Vagina (tissue), 2 donors: Measurements from ENCODE around the gene AMOTL1. TPM values are rescaled to one million over a fixed set of nuclear protein-coding genes. Genes with fewer than 3 reads are reported as not detected.

Source experiments
- DNase-seq, 2 donors: peaks; one replicate each; pipeline ENCODE4 v3.0.0-alpha.2; 2017; ENCODE audit errors: extremely low spot score in 2 of 2
- H3K27ac ChIP-seq: fragments of 200-600 bp; sonication (generic); one replicate; pipeline ENCODE4 v1.5.1; 2019
- H3K27me3 ChIP-seq: fragments of 200-600 bp; sonication (generic); one replicate; pipeline ENCODE4 v1.5.1; 2019
- H3K36me3 ChIP-seq, 2 donors: fragments of 200-600 bp; sonication (generic); one replicate each; pipeline ENCODE4 v1.5.1; 2017 to 2019
- H3K4me1 ChIP-seq: fragments of 200-600 bp; sonication (generic); one replicate; pipeline ENCODE4 v1.5.1; 2019
- H3K4me3 ChIP-seq, 2 donors: fragments of 200-600 bp; sonication (generic); 1 replicate in 1 of 2; 2 replicates in 1 of 2; pipeline ENCODE4 v1.5.1; 2016 to 2019
- H3K9me3 ChIP-seq: fragments of 200-600 bp; sonication (generic); one replicate; pipeline ENCODE4 v1.5.1; 2019
- CTCF ChIP-seq, 3 experiments: fragments of 450-650 bp in 2 of 3; fragments of 200-600 bp in 1 of 3; sonication (generic) in 1 of 3; IDR thresholded peaks; one replicate each; pipeline ENCODE4 v1.5.1; 2017 to 2019; ENCODE audit warnings: antibody characterized with exemption in 3 of 3, mild to moderate bottlenecking in 2 of 3, moderate library complexity in 2 of 3
- POLR2A ChIP-seq, 2 donors: fragments of 450-650 bp; IDR thresholded peaks; one replicate each; pipeline ENCODE4 v1.6.1; 2017; ENCODE audit warnings: antibody characterized with exemption in 2 of 2, mild to moderate bottlenecking in 2 of 2, moderate library complexity in 2 of 2
- POLR2AphosphoS5 ChIP-seq, 2 donors: sonication (generic); formaldehyde crosslinking; IDR thresholded peaks; one replicate each; pipeline ENCODE4 v1.9.0; 2017; ENCODE audit warnings: antibody characterized with exemption in 2 of 2, mild to moderate bottlenecking in 2 of 2, low read depth in 1 of 2; ENCODE audit not compliant: insufficient read depth in 1 of 2
- intact Hi-C: fragments of 100-400 bp; cut with DNase I; formaldehyde crosslinking; loops from one replicate; pipeline ENCODE4 v1.15.1; 2023
- total RNA-seq: library from RNA; depleted of rRNA; stranded (reverse); fragments of >200 nt; gene quantifications from one replicate; pipeline ENCODE4 v1.2.3, GENCODE V29; 2016

AMOTL1 gene
- total RNA-seq, 1 donor from 2014 or later: 45.7 TPM

- TF ChIP-seq POLR2A (IDR thresholded peaks at IDR 0.05) (no peak), POLR2AphosphoS5 (IDR thresholded peaks at IDR 0.05; ENCODE audit: insufficient read depth in 1 of 2, low read depth in 1 of 2) (no peak), CTCF (IDR thresholded peaks at IDR 0.05) (no peak)
- no peak for DNase-seq
- intact Hi-C loops: no loop called here
Measured at GRCh38 chr11:94725097-94725496, 43.1 kb upstream of the AMOTL1 start.

GRCh38 chr11:94727819-94728218 lies 40.3 kb upstream of the AMOTL1 start:
- peaks cover 6% of the 10 kb centered on the region for H3K4me1 ChIP-seq

More at GRCh38 chr11:94725097-94725496, 43.1 kb upstream of the AMOTL1 start:
- H3K9me3 ChIP-seq: no peaks in the 10 kb centered on the region
- no peak overlapping the region for H3K27ac ChIP-seq
- H3K36me3 ChIP-seq: no peaks in the 10 kb centered on the region
- H3K27me3 ChIP-seq: no peaks in the 10 kb centered on the region
- no peak overlapping the region for H3K4me3 ChIP-seq
- H3K4me1 ChIP-seq: no peaks in the 10 kb centered on the region

GRCh38 chr11:94728541-94728940 lies 39.6 kb upstream of the AMOTL1 start:
- no peak overlapping the region for H3K27ac ChIP-seq
- H3K27me3 ChIP-seq: no peaks in the 10 kb centered on the region
- H3K9me3 ChIP-seq: no peaks in the 10 kb centered on the region
- no peak overlapping the region for H3K4me3 ChIP-seq
- peaks cover 6% of the 10 kb centered on the region for H3K4me1 ChIP-seq
- TF ChIP-seq POLR2AphosphoS5 (IDR thresholded peaks at IDR 0.05; ENCODE audit: insufficient read depth in 1 of 2, low read depth in 1 of 2) (no peak), POLR2A (IDR thresholded peaks at IDR 0.05) (no peak), CTCF (IDR thresholded peaks at IDR 0.05) (no peak)
- DNase-seq: no peak
- H3K36me3 ChIP-seq: no peaks in the 10 kb centered on the region
- intact Hi-C loops: no loop called here

More at GRCh38 chr11:94727819-94728218, 40.3 kb upstream of the AMOTL1 start:
- no peaks in the 10 kb centered on the region for H3K36me3 ChIP-seq
- H3K9me3 ChIP-seq: no peaks in the 10 kb centered on the region
- H3K4me3 ChIP-seq: no peak overlapping the region
- DNase-seq: no peak
- no peaks in the 10 kb centered on the region for H3K27me3 ChIP-seq
- TF ChIP-seq CTCF (IDR thresholded peaks at IDR 0.05): no peak
- TF ChIP-seq POLR2A (IDR thresholded peaks at IDR 0.05): no peak
- no peak for TF ChIP-seq POLR2AphosphoS5 (IDR thresholded peaks at IDR 0.05; ENCODE audit: insufficient read depth in 1 of 2, low read depth in 1 of 2)
- H3K27ac ChIP-seq: no peak overlapping the region
- intact Hi-C loops: no loop called here

- H3K9me3 ChIP-seq: no peaks in the 10 kb centered on the region
- DNase-seq: no peak
- intact Hi-C loops: no loop called here
- H3K36me3 ChIP-seq: no peaks in the 10 kb centered on the region
- peaks cover 6% of the 10 kb centered on the region for H3K4me1 ChIP-seq
- no peak overlapping the region for H3K4me3 ChIP-seq
- TF ChIP-seq CTCF (IDR thresholded peaks at IDR 0.05) (no peak), POLR2AphosphoS5 (IDR thresholded peaks at IDR 0.05; ENCODE audit: insufficient read depth in 1 of 2, low read depth in 1 of 2) (no peak), POLR2A (IDR thresholded peaks at IDR 0.05) (no peak)
- no peaks in the 10 kb centered on the region for H3K27me3 ChIP-seq
- no peak overlapping the region for H3K27ac ChIP-seq
Measured at GRCh38 chr11:94728966-94729751, 39.0 kb upstream of the AMOTL1 start.

- TF ChIP-seq CTCF (IDR thresholded peaks at IDR 0.05) (no peak), POLR2AphosphoS5 (IDR thresholded peaks at IDR 0.05; ENCODE audit: insufficient read depth in 1 of 2, low read depth in 1 of 2) (no peak), POLR2A (IDR thresholded peaks at IDR 0.05) (no peak)
- Histone ChIP-seq H3K4me1 (peaks cover 6% of the 10 kb centered on the region), H3K9me3 (no peaks in the 10 kb centered on the region), H3K4me3 (no peak overlapping the region), H3K36me3 (no peaks in the 10 kb centered on the region), H3K27ac (no peak overlapping the region), H3K27me3 (no peaks in the 10 kb centered on the region)
- intact Hi-C loops: no loop called here
- no peak for DNase-seq
Measured at GRCh38 chr11:94730153-94730552, 38.0 kb upstream of the AMOTL1 start.
